Measurements from ENCODE around the gene HBG2.

GRCh38 chr11:5242208-5242607, 12.4 kb downstream of the HBG2 start:
- TF ChIP-seq CTCF (IDR thresholded peaks at IDR 0.05) (no peak), POLR2A (IDR thresholded peaks at IDR 0.05) (no peak), POLR2AphosphoS5 (IDR thresholded peaks at IDR 0.05) (no peak)
